Suprapubic skin (tissue), 3 donors: ENCODE measurements around the gene CST5.

Source experiments
- EP300 ChIP-seq: sonication (generic); formaldehyde crosslinking; IDR thresholded peaks from one replicate; pipeline ENCODE4 v1.6.1; 2017; ENCODE audit warnings: antibody characterized with exemption
- POLR2A ChIP-seq, 2 donors: fragments of 450-650 bp; IDR thresholded peaks; one replicate each; pipeline ENCODE4 v1.6.1; 2017; ENCODE audit warnings: antibody characterized with exemption in 2 of 2, mild to moderate bottlenecking in 2 of 2, moderate library complexity in 2 of 2
- TF ChIP-seq, protein P1 (sequence below), 2 donors: fragments of 200-600 bp in 1 of 2; fragments of 450-650 bp in 1 of 2; sonication (generic) in 1 of 2; IDR thresholded peaks; one replicate each; pipeline ENCODE4 v1.5.1; 2016 to 2019; ENCODE audit warnings: antibody characterized with exemption in 2 of 2, mild to moderate bottlenecking in 1 of 2, moderate library complexity in 1 of 2

DNA sequence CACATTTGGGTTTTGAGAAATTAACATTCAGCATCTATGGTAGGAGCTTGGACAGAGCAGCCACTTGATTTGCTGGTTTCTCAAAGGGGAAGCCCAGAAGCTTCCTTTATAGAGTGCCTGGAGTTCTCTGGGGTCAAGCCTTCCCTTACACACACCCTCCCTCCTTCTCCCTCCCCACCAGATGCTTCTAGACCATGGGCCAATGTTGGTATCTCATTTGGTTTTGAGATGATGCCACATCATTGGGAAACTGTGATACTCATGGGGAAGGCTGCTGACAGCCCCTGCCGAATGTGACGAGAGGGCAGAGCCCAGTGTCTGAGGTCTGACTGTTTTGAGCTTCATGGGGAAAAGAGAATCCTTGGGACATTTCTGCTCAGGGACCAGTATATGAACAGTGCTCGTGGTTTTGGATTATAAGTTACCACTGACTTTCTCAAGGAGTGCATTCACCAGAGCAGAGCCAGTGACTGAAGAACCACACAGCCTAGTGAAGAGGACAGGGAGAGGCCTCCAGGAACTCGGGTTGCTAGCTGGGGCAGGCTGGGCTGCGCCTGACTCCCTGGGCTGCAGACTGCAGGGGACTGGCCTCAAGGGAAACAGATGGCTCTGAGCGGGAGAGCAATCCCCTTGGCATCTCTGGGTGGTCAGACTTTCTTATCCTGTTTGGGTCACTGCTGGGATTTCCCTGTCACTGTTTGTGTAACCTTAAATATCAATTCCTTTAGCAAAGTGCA is 46.4 kb upstream of the CST5 start:
- TF ChIP-seq EP300 (no peak), POLR2A (IDR thresholded peaks at IDR 0.05) (no peak)
- TF ChIP-seq, protein P1, sequence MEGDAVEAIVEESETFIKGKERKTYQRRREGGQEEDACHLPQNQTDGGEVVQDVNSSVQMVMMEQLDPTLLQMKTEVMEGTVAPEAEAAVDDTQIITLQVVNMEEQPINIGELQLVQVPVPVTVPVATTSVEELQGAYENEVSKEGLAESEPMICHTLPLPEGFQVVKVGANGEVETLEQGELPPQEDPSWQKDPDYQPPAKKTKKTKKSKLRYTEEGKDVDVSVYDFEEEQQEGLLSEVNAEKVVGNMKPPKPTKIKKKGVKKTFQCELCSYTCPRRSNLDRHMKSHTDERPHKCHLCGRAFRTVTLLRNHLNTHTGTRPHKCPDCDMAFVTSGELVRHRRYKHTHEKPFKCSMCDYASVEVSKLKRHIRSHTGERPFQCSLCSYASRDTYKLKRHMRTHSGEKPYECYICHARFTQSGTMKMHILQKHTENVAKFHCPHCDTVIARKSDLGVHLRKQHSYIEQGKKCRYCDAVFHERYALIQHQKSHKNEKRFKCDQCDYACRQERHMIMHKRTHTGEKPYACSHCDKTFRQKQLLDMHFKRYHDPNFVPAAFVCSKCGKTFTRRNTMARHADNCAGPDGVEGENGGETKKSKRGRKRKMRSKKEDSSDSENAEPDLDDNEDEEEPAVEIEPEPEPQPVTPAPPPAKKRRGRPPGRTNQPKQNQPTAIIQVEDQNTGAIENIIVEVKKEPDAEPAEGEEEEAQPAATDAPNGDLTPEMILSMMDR (IDR thresholded peaks at IDR 0.05), result no peak
